ENCODE results near the gene IFI27L2. TPM values are rescaled to one million over a fixed set of nuclear protein-coding genes. Genes with fewer than 3 reads are reported as not detected.

The IFI27L2 gene
- polyA plus RNA-seq, 1 of the 3 experiments (the other 2 are of a cell fraction) = 200 TPM

DNA sequence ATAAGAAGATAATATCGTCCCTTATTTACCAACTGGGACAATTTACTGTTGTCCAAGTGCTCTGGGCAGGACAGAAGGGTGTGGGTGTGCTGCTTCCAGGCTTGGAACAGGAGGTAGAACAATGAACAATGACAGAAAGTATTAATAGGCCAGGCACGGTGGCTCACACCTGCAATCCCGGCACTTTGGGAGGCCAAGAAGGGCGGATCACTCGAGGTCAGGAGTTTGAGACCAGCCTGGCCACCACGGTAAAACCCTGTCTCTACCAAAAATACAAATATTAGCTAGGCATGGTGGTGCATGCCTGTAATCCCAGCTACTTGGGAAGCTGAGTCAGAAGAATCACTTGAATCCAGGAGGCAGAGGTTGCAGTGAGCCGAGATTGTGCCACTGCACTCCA is 16.3 kb downstream of the IFI27L2 start:
- ChIA-PET POLR2A (no interaction called here), CTCF (interaction anchor here (2.7 to 3.3 kb wide), 3 partner anchors 19 to 62 kb away, joined by 11 to 14 read pairs (median 12); no protein-coding TSS in a partner anchor)
- Histone ChIP-seq H3K4me1 (ENCODE audit: control insufficient read depth in 1 of 2, insufficient read depth in 2 of 2, low read depth in 1 of 2, low read length in 1 of 2) (peaks cover 0 to 35% of the 10 kb centered on the region in 2 experiments; a peak in 1 of 4 replicates), H3K4me2 (no peak overlapping the region), H3K4me3 (ENCODE audit: low read depth in 2 of 2, low read length in 1 of 2) (no peak overlapping the region), H3K9me3 (no peaks in the 10 kb centered on the region), H2AFZ (ENCODE audit: low read depth) (no peak overlapping the region), H3F3A (replicated peaks; ENCODE audit: insufficient read depth) (no peaks in the 10 kb centered on the region), H3K27ac (ENCODE audit: low read depth in 2 of 2, low read length in 1 of 2) (no peak overlapping the region; a peak in 1 of 4 replicates), H3K9ac (no peak overlapping the region), H3K36me3 (replicated peaks in 1 of 2; ENCODE audit: control insufficient read depth in 1 of 2, insufficient read depth in 2 of 2, low read length in 1 of 2) (no peaks in the 10 kb centered on the region), H4K20me1 (ENCODE audit: insufficient read depth) (no peaks in the 10 kb centered on the region), H3K27me3 (ENCODE audit: insufficient read depth) (no peaks in the 10 kb centered on the region), H3K79me2 (ENCODE audit: insufficient read depth) (no peaks in the 10 kb centered on the region), H3K9me2 (no peaks in the 10 kb centered on the region)
- no peak for DNase-seq
- 82% methylated on average over 7 of the region's 7 CpGs for WGBS (ENCODE audit: low lambda C conversion rate)
- no peak for TF ChIP-seq MXI1 (IDR thresholded peaks at IDR 0.05; ENCODE audit: low read depth, low read length)
- TF ChIP-seq MEF2A (IDR thresholded peaks at IDR 0.05; ENCODE audit: borderline replicate concordance, low read depth) = no peak
- TF ChIP-seq JUND (IDR thresholded peaks at IDR 0.05) = no peak
- no peak for TF ChIP-seq RAD21 (IDR thresholded peaks at IDR 0.05; ENCODE audit: low read length)
- TF ChIP-seq, protein P1, sequence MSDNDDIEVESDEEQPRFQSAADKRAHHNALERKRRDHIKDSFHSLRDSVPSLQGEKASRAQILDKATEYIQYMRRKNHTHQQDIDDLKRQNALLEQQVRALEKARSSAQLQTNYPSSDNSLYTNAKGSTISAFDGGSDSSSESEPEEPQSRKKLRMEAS (IDR thresholded peaks at IDR 0.05; ENCODE audit: low read depth) = no peak
- TF ChIP-seq RXRA (IDR thresholded peaks at IDR 0.05; ENCODE audit: borderline replicate concordance, low read depth) = no peak
- TF ChIP-seq FOSL2 (IDR thresholded peaks at IDR 0.05; ENCODE audit: borderline replicate concordance, low read depth) = no peak
- no peak for TF ChIP-seq CHD2 (IDR thresholded peaks at IDR 0.05; ENCODE audit: low read length, partially characterized antibody)
- TF ChIP-seq, protein P2, sequence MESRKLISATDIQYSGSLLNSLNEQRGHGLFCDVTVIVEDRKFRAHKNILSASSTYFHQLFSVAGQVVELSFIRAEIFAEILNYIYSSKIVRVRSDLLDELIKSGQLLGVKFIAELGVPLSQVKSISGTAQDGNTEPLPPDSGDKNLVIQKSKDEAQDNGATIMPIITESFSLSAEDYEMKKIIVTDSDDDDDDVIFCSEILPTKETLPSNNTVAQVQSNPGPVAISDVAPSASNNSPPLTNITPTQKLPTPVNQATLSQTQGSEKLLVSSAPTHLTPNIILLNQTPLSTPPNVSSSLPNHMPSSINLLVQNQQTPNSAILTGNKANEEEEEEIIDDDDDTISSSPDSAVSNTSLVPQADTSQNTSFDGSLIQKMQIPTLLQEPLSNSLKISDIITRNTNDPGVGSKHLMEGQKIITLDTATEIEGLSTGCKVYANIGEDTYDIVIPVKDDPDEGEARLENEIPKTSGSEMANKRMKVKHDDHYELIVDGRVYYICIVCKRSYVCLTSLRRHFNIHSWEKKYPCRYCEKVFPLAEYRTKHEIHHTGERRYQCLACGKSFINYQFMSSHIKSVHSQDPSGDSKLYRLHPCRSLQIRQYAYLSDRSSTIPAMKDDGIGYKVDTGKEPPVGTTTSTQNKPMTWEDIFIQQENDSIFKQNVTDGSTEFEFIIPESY (IDR thresholded peaks at IDR 0.05; ENCODE audit: borderline replicate concordance, low read depth) = no peak
- no peak for TF ChIP-seq NRF1 (IDR thresholded peaks at IDR 0.05; ENCODE audit: low read depth, low read length)

DNA sequence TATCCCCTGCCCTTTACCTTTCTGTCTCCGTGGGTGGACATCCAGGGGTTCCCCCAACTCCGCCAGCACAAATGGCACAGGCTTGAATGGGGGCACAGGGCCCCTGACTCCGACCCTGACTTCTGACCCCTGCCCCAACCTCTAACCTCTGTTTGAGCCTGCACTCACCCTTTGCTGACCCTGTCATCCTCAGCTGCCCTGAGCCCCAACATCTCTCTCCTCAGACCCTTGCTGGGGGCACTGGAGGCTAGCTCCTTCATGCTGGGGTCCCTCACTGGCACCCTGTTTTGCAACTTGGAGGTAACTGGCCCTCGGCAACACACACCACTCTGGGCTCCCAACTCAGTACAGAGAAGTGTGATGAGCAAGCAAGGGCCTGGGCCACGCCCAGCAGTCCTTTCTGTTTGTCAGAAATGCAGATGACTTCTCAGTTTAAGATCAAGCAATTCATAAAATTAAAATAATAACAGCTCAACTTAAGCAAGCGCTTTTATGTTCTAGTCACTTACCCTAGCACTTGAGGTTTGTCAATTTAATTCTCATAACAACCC is 16.8 kb downstream of the IFI27L2 start:
- Histone ChIP-seq H3K79me2 (ENCODE audit: insufficient read depth) (no peaks in the 10 kb centered on the region), H4K20me1 (ENCODE audit: insufficient read depth) (no peaks in the 10 kb centered on the region), H3K27me3 (ENCODE audit: insufficient read depth) (no peaks in the 10 kb centered on the region), H3K4me1 (ENCODE audit: control insufficient read depth in 1 of 2, insufficient read depth in 2 of 2, low read depth in 1 of 2, low read length in 1 of 2) (peaks cover 0 to 35% of the 10 kb centered on the region in 2 experiments; a peak in 1 of 4 replicates), H3K9ac (no peak overlapping the region), H3K36me3 (replicated peaks in 1 of 2; ENCODE audit: control insufficient read depth in 1 of 2, insufficient read depth in 2 of 2, low read length in 1 of 2) (peaks cover 0 to 2% of the 10 kb centered on the region in 2 experiments), H3K4me3 (ENCODE audit: low read depth in 2 of 2, low read length in 1 of 2) (no peak overlapping the region), H3F3A (replicated peaks; ENCODE audit: insufficient read depth) (no peaks in the 10 kb centered on the region), H3K9me2 (no peaks in the 10 kb centered on the region), H3K27ac (ENCODE audit: low read depth in 2 of 2, low read length in 1 of 2) (no peak overlapping the region), H2AFZ (ENCODE audit: low read depth) (no peak overlapping the region), H3K9me3 (no peaks in the 10 kb centered on the region), H3K4me2 (no peak overlapping the region)
- ChIA-PET CTCF (interaction anchor here (2.7 to 3.3 kb wide), 3 partner anchors 20 to 62 kb away, joined by 11 to 14 read pairs (median 12); no protein-coding TSS in a partner anchor), POLR2A (no interaction called here)
- 85% methylated on average over 5 of the region's 6 CpGs for WGBS (ENCODE audit: low lambda C conversion rate)
- TF ChIP-seq TEAD4 (IDR thresholded peaks at IDR 0.05; ENCODE audit: borderline replicate concordance, insufficient read depth) = no peak
- TF ChIP-seq RXRA (IDR thresholded peaks at IDR 0.05; ENCODE audit: borderline replicate concordance, low read depth) = no peak
- TF ChIP-seq NFIC (IDR thresholded peaks at IDR 0.05; ENCODE audit: borderline replicate concordance) = no peak
- TF ChIP-seq, protein P3, sequence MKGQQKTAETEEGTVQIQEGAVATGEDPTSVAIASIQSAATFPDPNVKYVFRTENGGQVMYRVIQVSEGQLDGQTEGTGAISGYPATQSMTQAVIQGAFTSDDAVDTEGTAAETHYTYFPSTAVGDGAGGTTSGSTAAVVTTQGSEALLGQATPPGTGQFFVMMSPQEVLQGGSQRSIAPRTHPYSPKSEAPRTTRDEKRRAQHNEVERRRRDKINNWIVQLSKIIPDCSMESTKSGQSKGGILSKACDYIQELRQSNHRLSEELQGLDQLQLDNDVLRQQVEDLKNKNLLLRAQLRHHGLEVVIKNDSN (IDR thresholded peaks at IDR 0.05; ENCODE audit: borderline replicate concordance, low read depth) = no peak
- no peak for TF ChIP-seq EZH2phosphoT487 (IDR thresholded peaks at IDR 0.05; ENCODE audit: borderline replicate concordance, low read depth)
- no peak for TF ChIP-seq GATA2 (CRISPR knock-in tag; IDR thresholded peaks at IDR 0.05)
- no peak for TF ChIP-seq RCOR1 (IDR thresholded peaks at IDR 0.05; ENCODE audit: low read length)
- TF ChIP-seq SIN3A (IDR thresholded peaks at IDR 0.05; ENCODE audit: borderline replicate concordance, low read depth, low read length) = no peak
- TF ChIP-seq MXI1 (IDR thresholded peaks at IDR 0.05; ENCODE audit: low read depth, low read length) = no peak
- no peak for TF ChIP-seq FOXJ3 (CRISPR knock-in tag; IDR thresholded peaks at IDR 0.05)
- no peak for DNase-seq
